HEK293 (cell line): ENCODE data around the gene TRIM72.

Source experiments
- CTCF ChIA-PET: fragments of 350-600 bp; formaldehyde crosslinking; extraction: SDS; loops from one replicate; lab custom pipeline; 2021; ENCODE audit warnings: antibody characterized with exemption; lab: Yijun Ruan, JAX
- POLR2A ChIA-PET: fragments of 300-600 bp; formaldehyde crosslinking; extraction: SDS; loops from one replicate; lab custom pipeline; 2020; ENCODE audit warnings: antibody characterized with exemption, inconsistent platforms; lab: Yijun Ruan, JAX
- H3K27ac ChIP-seq: fragments of 200-500 bp; sonication (Bioruptor generic); 2 replicates; pipeline ENCODE4 v1.5.1; 2014; ENCODE audit warnings: low read depth, low read length, control low read depth, inconsistent platforms; ENCODE audit errors: extremely low read depth
- H3K36me3 ChIP-seq, 2 experiments: fragments of 200-500 bp in 1 of 2; sonication (Bioruptor generic) in 1 of 2; 1 replicate in 1 of 2; 2 replicates in 1 of 2; pipeline ENCODE4 v1.5.1; 2014 to 2017; ENCODE audit warnings: inconsistent platforms in 2 of 2, low read length in 2 of 2; ENCODE audit not compliant: control insufficient read depth in 2 of 2, insufficient read depth in 1 of 2
- H3K4me1 ChIP-seq: fragments of 200-500 bp; sonication (Bioruptor generic); 2 replicates; pipeline ENCODE4 v1.5.1; 2014; ENCODE audit warnings: mild to moderate bottlenecking, low read length, inconsistent platforms; ENCODE audit not compliant: control insufficient read depth, insufficient read depth
- H3K4me3 ChIP-seq: 2 replicates; pipeline ENCODE4 v1.5.1; 2011; ENCODE audit warnings: low read depth, mild to moderate bottlenecking, control low read depth, low read length, moderate library complexity
- H3K9me3 ChIP-seq: fragments of 200-500 bp; sonication (Bioruptor generic); 2 replicates; pipeline ENCODE4 v1.5.1; 2014; ENCODE audit warnings: low read depth, low read length, inconsistent platforms; ENCODE audit not compliant: control insufficient read depth, insufficient read depth
- GLI4 ChIP-seq: fragments of 450-650 bp; formaldehyde crosslinking; IDR thresholded peaks from 2 replicates; pipeline ENCODE4 v1.5.1; 2016; ENCODE audit warnings: missing biosample characterization, missing genetic modification characterization
- PRDM6 ChIP-seq: fragments of 450-650 bp; formaldehyde crosslinking; IDR thresholded peaks from 2 replicates; pipeline ENCODE4 v1.5.1; 2017; ENCODE audit warnings: missing biosample characterization, missing genetic modification characterization
- REST ChIP-seq: fragments of 450-650 bp; formaldehyde crosslinking; IDR thresholded peaks from 2 replicates; pipeline ENCODE4 v1.5.1; 2016; ENCODE audit warnings: missing biosample characterization, missing genetic modification characterization
- SP3 ChIP-seq: fragments of 450-650 bp; formaldehyde crosslinking; IDR thresholded peaks from 2 replicates; pipeline ENCODE4 v1.5.1; 2016; ENCODE audit warnings: missing biosample characterization, missing genetic modification characterization
- TCF7L2 ChIP-seq: IDR thresholded peaks from 2 replicates; pipeline ENCODE4 v1.6.1; 2011; ENCODE audit warnings: low read depth, mild to moderate bottlenecking, inconsistent platforms, low read length, moderate library complexity, borderline replicate concordance
- ZBTB48 ChIP-seq: fragments of 450-650 bp; formaldehyde crosslinking; IDR thresholded peaks from 2 replicates; pipeline ENCODE4 v1.5.1; 2016; ENCODE audit warnings: missing biosample characterization, missing genetic modification characterization
- ZBTB8A ChIP-seq: fragments of 450-650 bp; formaldehyde crosslinking; IDR thresholded peaks from 2 replicates; pipeline ENCODE4 v1.5.1; 2016; ENCODE audit warnings: missing biosample characterization, missing genetic modification characterization
- ZFP69B ChIP-seq: fragments of 450-650 bp; formaldehyde crosslinking; IDR thresholded peaks from 2 replicates; pipeline ENCODE4 v1.5.1; 2016; ENCODE audit warnings: missing biosample characterization, missing genetic modification characterization
- ZNF214 ChIP-seq: fragments of 450-650 bp; formaldehyde crosslinking; IDR thresholded peaks from 2 replicates; pipeline ENCODE4 v1.5.1; 2017; ENCODE audit warnings: missing biosample characterization, mild to moderate bottlenecking, missing genetic modification characterization, borderline replicate concordance
- ZNF473 ChIP-seq: fragments of 450-650 bp; formaldehyde crosslinking; IDR thresholded peaks from 2 replicates; pipeline ENCODE4 v1.5.1; 2017; ENCODE audit warnings: missing biosample characterization, missing genetic modification characterization
- TF ChIP-seq, protein P1 (sequence below): fragments of 450-650 bp; formaldehyde crosslinking; IDR thresholded peaks from 2 replicates; pipeline ENCODE4 v1.5.1; 2016; ENCODE audit warnings: missing biosample characterization, missing genetic modification characterization
- TF ChIP-seq, protein P2 (sequence below): fragments of 450-650 bp; formaldehyde crosslinking; IDR thresholded peaks from 2 replicates; pipeline ENCODE4 v1.5.1; 2016; ENCODE audit warnings: missing biosample characterization, missing genetic modification characterization, low read depth

The TRIM72 gene

DNA sequence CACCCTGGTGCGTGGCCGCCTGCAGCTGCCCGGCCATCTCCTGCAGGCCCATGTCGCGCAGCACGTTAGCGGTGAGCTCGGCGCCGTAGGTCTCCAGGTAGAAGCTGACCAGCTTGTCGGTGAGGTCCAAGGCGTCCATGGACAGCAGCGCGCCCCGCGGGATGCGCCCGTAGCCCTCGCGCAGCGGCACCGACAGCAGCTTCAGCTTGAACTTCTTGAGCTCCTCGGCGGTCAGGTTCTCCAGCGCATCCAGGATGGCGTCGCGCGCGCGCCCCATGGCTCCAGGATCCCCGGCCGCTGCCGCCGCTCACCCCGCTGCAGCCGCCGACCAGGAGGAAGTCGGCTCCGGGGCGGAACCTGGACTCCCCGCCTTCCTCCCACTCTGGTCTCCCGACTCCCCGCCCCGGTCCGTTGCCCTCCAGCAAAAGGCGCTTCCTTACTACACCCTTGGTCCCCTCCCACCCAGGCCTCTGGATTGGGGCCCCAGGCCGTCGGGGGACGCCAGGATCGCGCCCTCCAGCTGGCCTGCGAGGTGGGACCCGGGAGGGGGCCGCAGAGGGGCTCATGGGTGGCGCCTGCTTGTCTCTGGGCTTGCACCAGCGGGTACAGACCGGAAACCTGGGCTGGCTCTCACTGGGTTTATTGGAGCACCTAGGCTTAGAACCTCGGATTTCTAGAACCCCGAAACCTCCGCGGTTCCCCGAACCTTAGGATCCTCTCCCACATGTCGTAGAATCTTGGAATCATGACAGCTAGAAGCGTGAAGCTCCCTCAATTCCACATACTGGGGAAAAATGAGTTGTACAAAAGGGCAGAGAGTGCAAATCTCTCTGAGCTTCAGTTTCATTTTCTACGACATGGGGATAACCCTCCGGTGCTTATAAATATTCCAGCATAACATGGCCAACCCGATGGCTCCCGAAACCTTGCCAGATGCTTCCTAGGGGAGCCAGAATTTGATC, 11.2 kb upstream of the TRIM72 start, which contains the start of gene PYCARD:
Gene PYCARD, minus strand, starts transcription at position 347 of the 962 bp plus-strand sequence. Its CDS starts 70 bp downstream, at position 277.
- H3K4me3 ChIP-seq = no peak within 1 kb of the TSS
- POLR2A ChIA-PET = interaction anchor here (0.5 to 2.2 kb wide), 7 partner anchors 9 to 250 kb away, joined by 3 to 10 read pairs (median 3); partner anchors contain the start of gene FUS

More for the DNA sequence above, 11.2 kb upstream of the TRIM72 start, which contains the start of gene PYCARD:
- no peak for TF ChIP-seq ZBTB8A (tag by site-specific recombination)
- TF ChIP-seq ZBTB48 (tag by site-specific recombination) = no peak
- TF ChIP-seq REST (tag by site-specific recombination) = no peak
- TF ChIP-seq ZNF214 = no peak
- TF ChIP-seq, protein P1, sequence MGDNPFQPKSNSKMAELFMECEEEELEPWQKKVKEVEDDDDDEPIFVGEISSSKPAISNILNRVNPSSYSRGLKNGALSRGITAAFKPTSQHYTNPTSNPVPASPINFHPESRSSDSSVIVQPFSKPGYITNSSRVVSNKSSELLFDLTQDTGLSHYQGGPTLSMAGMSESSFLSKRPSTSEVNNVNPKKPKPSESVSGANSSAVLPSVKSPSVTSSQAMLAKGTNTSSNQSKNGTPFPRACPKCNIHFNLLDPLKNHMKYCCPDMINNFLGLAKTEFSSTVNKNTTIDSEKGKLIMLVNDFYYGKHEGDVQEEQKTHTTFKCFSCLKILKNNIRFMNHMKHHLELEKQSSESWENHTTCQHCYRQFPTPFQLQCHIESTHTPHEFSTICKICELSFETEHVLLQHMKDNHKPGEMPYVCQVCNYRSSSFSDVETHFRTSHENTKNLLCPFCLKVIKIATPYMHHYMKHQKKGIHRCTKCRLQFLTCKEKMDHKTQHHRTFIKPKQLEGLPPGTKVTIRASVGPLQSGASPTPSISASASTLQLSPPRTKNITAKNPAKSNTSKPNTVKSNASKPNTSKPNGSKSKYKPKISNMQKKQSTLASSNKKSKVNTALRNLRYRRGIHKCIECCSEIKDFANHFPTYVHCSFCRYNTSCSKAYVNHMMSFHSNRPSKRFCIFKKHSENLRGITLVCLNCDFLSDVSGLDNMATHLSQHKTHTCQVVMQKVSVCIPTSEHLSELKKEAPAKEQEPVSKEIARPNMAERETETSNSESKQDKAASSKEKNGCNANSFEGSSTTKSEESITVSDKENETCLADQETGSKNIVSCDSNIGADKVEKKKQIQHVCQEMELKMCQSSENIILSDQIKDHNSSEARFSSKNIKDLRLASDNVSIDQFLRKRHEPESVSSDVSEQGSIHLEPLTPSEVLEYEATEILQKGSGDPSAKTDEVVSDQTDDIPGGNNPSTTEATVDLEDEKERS (tag by site-specific recombination) = no peak
- TF ChIP-seq, protein P2, sequence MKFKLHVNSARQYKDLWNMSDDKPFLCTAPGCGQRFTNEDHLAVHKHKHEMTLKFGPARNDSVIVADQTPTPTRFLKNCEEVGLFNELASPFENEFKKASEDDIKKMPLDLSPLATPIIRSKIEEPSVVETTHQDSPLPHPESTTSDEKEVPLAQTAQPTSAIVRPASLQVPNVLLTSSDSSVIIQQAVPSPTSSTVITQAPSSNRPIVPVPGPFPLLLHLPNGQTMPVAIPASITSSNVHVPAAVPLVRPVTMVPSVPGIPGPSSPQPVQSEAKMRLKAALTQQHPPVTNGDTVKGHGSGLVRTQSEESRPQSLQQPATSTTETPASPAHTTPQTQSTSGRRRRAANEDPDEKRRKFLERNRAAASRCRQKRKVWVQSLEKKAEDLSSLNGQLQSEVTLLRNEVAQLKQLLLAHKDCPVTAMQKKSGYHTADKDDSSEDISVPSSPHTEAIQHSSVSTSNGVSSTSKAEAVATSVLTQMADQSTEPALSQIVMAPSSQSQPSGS (tag by site-specific recombination) = no peak
- no peak for TF ChIP-seq ZNF473 (tag by site-specific recombination)
- no peak for TF ChIP-seq PRDM6 (tag by site-specific recombination)
- TF ChIP-seq GLI4 = no peak
- no peak for TF ChIP-seq SP3
- no peak for TF ChIP-seq TCF7L2
- no peak for TF ChIP-seq ZFP69B (tag by site-specific recombination)
- TF ChIP-seq, all 188 proteins: peak for 0
- Histone ChIP-seq H3K36me3 (peaks cover 0 to 16% of the 10 kb centered on the region in 2 experiments; a peak in 2 of 3 replicates), H3K4me1 (no peaks in the 10 kb centered on the region), H3K27ac (no peak within 1 kb of the TSS), H3K9me3 (no peaks in the 10 kb centered on the region)
- CTCF ChIA-PET = interaction anchor here (0.5 to 0.7 kb wide), 2 partner anchors 175 to 1354 kb away, joined by 3 read pairs; no protein-coding TSS in a partner anchor
